DND-41 (cell line): ENCODE measurements around the gene EED.

Experiments used
- EZH2 ChIP-seq: IDR thresholded peaks from 3 replicates; pipeline ENCODE4 v1.6.1; 2012; ENCODE audit warnings: borderline replicate concordance, low read depth, mild to moderate bottlenecking, moderate library complexity, low read length, inconsistent platforms; ENCODE audit not compliant: severe bottlenecking
- TF ChIP-seq, protein P1 (sequence below): IDR thresholded peaks from 2 replicates; pipeline ENCODE4 v1.5.1; 2012; ENCODE audit warnings: borderline replicate concordance, low read length, moderate library complexity, mild to moderate bottlenecking; ENCODE audit not compliant: poor library complexity, severe bottlenecking; ENCODE audit errors: extremely low read depth

DNA sequence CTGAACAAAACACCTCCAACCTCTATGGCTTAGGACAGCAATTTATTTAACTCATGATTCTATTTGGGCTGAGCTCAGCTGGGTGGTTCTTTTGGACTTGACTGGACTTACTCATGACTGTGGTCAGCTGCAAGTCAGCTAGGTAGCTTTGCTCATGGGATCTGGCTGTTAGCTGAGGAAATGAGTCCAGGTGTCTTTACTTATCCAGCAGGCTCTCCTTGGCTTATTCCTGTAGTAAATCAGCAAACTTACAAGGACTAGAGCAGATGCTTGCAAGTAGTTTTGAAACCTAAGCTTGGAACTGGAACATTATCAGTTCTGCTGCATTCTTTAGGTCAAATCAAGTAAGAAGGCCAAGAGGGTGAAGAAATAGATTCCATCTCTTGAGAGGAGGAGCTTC is 49.5 kb downstream of the EED start:
- TF ChIP-seq, protein P1, sequence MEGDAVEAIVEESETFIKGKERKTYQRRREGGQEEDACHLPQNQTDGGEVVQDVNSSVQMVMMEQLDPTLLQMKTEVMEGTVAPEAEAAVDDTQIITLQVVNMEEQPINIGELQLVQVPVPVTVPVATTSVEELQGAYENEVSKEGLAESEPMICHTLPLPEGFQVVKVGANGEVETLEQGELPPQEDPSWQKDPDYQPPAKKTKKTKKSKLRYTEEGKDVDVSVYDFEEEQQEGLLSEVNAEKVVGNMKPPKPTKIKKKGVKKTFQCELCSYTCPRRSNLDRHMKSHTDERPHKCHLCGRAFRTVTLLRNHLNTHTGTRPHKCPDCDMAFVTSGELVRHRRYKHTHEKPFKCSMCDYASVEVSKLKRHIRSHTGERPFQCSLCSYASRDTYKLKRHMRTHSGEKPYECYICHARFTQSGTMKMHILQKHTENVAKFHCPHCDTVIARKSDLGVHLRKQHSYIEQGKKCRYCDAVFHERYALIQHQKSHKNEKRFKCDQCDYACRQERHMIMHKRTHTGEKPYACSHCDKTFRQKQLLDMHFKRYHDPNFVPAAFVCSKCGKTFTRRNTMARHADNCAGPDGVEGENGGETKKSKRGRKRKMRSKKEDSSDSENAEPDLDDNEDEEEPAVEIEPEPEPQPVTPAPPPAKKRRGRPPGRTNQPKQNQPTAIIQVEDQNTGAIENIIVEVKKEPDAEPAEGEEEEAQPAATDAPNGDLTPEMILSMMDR, result no peak
- TF ChIP-seq EZH2, result no peak
